Measurements from ENCODE around the gene C8B.

The C8B gene

GRCh38 chr1:56922507-56922906 is 43.3 kb downstream of the C8B start:
- no peak overlapping the region for H3K4me3 ChIP-seq
- TF ChIP-seq EZH2 (IDR thresholded peaks at IDR 0.05) (no peak), POLR2AphosphoS5 (IDR thresholded peaks at IDR 0.05; ENCODE audit: borderline replicate concordance, low read depth, low read length) (no peak), FOXP2 (optimal IDR thresholded peaks at IDR 0.05; ENCODE audit: control extremely low read depth, extremely low read length, insufficient read depth) (no peak)
- no peak overlapping the region for H3K27ac ChIP-seq
- DNase-seq (ENCODE audit: low read depth, low spot score): no peak
- H3K9me3 ChIP-seq (ENCODE audit: low read depth, low read length): no peaks in the 10 kb centered on the region
- H3K9ac ChIP-seq (ENCODE audit: insufficient read length): no peak overlapping the region
- H3K36me3 ChIP-seq (ENCODE audit: insufficient read depth, low read length): no peaks in the 10 kb centered on the region

GRCh38 chr1:56922070-56922469 is 43.7 kb downstream of the C8B start:
- Histone ChIP-seq H3K27ac (no peak overlapping the region), H3K4me3 (no peak overlapping the region), H3K9ac (ENCODE audit: insufficient read length) (no peak overlapping the region), H3K36me3 (ENCODE audit: insufficient read depth, low read length) (no peaks in the 10 kb centered on the region), H3K9me3 (ENCODE audit: low read depth, low read length) (no peaks in the 10 kb centered on the region)
- no peak for DNase-seq (ENCODE audit: low read depth, low spot score)
- TF ChIP-seq FOXP2 (optimal IDR thresholded peaks at IDR 0.05; ENCODE audit: control extremely low read depth, extremely low read length, insufficient read depth) (no peak), EZH2 (IDR thresholded peaks at IDR 0.05) (no peak), POLR2AphosphoS5 (IDR thresholded peaks at IDR 0.05; ENCODE audit: borderline replicate concordance, low read depth, low read length) (no peak)

- no peak overlapping the region for H3K27ac ChIP-seq
These were observed 44.3 kb downstream of the C8B start for GRCh38 chr1:56921479-56921878.

GRCh38 chr1:56920591-56921001 is 45.2 kb downstream of the C8B start:
- Histone ChIP-seq H3K36me3 (ENCODE audit: insufficient read depth, low read length) (no peaks in the 10 kb centered on the region), H3K9ac (ENCODE audit: insufficient read length) (no peak overlapping the region), H3K9me3 (ENCODE audit: low read depth, low read length) (no peaks in the 10 kb centered on the region), H3K27ac (no peak overlapping the region), H3K4me3 (no peak overlapping the region)
- no peak for DNase-seq (ENCODE audit: low read depth, low spot score)
- no peak for TF ChIP-seq POLR2AphosphoS5 (IDR thresholded peaks at IDR 0.05; ENCODE audit: borderline replicate concordance, low read depth, low read length)
- TF ChIP-seq EZH2 (IDR thresholded peaks at IDR 0.05): no peak
- no peak for TF ChIP-seq FOXP2 (optimal IDR thresholded peaks at IDR 0.05; ENCODE audit: control extremely low read depth, extremely low read length, insufficient read depth)

More at GRCh38 chr1:56921479-56921878, 44.3 kb downstream of the C8B start:
- no peak for DNase-seq (ENCODE audit: low read depth, low spot score)
- H3K36me3 ChIP-seq (ENCODE audit: insufficient read depth, low read length): no peaks in the 10 kb centered on the region
- no peak overlapping the region for H3K4me3 ChIP-seq
- TF ChIP-seq EZH2 (IDR thresholded peaks at IDR 0.05): no peak
- no peak for TF ChIP-seq POLR2AphosphoS5 (IDR thresholded peaks at IDR 0.05; ENCODE audit: borderline replicate concordance, low read depth, low read length)
- TF ChIP-seq FOXP2 (optimal IDR thresholded peaks at IDR 0.05; ENCODE audit: control extremely low read depth, extremely low read length, insufficient read depth): no peak
- no peaks in the 10 kb centered on the region for H3K9me3 ChIP-seq (ENCODE audit: low read depth, low read length)
- no peak overlapping the region for H3K9ac ChIP-seq (ENCODE audit: insufficient read length)

GRCh38 chr1:56917356-56917755 is 48.5 kb downstream of the C8B start:
- no peak for DNase-seq (ENCODE audit: low read depth, low spot score)
- Histone ChIP-seq H3K27ac (no peak overlapping the region), H3K4me3 (no peak overlapping the region), H3K9ac (ENCODE audit: insufficient read length) (no peak overlapping the region), H3K9me3 (ENCODE audit: low read depth, low read length) (no peaks in the 10 kb centered on the region), H3K36me3 (ENCODE audit: insufficient read depth, low read length) (no peaks in the 10 kb centered on the region)
- TF ChIP-seq POLR2AphosphoS5 (IDR thresholded peaks at IDR 0.05; ENCODE audit: borderline replicate concordance, low read depth, low read length) (no peak), FOXP2 (optimal IDR thresholded peaks at IDR 0.05; ENCODE audit: control extremely low read depth, extremely low read length, insufficient read depth) (no peak), EZH2 (IDR thresholded peaks at IDR 0.05) (no peak)

- Histone ChIP-seq H3K36me3 (ENCODE audit: insufficient read depth, low read length) (no peaks in the 10 kb centered on the region), H3K9me3 (ENCODE audit: low read depth, low read length) (no peaks in the 10 kb centered on the region), H3K9ac (ENCODE audit: insufficient read length) (no peak overlapping the region), H3K4me3 (no peak overlapping the region), H3K27ac (no peak overlapping the region)
- TF ChIP-seq FOXP2 (optimal IDR thresholded peaks at IDR 0.05; ENCODE audit: control extremely low read depth, extremely low read length, insufficient read depth) (no peak), EZH2 (IDR thresholded peaks at IDR 0.05) (no peak), POLR2AphosphoS5 (IDR thresholded peaks at IDR 0.05; ENCODE audit: borderline replicate concordance, low read depth, low read length) (no peak)
- no peak for DNase-seq (ENCODE audit: low read depth, low spot score)
These were observed 49.2 kb downstream of the C8B start for GRCh38 chr1:56916630-56917029.

GRCh38 chr1:56915960-56916359 is 49.9 kb downstream of the C8B start:
- DNase-seq (ENCODE audit: low read depth, low spot score): no peak

GRCh38 chr1:56912325-56912724 is 53.5 kb downstream of the C8B start:
- TF ChIP-seq POLR2AphosphoS5 (IDR thresholded peaks at IDR 0.05; ENCODE audit: borderline replicate concordance, low read depth, low read length) (no peak), EZH2 (IDR thresholded peaks at IDR 0.05) (no peak), FOXP2 (optimal IDR thresholded peaks at IDR 0.05; ENCODE audit: control extremely low read depth, extremely low read length, insufficient read depth) (no peak)

More at GRCh38 chr1:56915960-56916359, 49.9 kb downstream of the C8B start:
- H3K27ac ChIP-seq: no peak overlapping the region
- TF ChIP-seq EZH2 (IDR thresholded peaks at IDR 0.05) (no peak), FOXP2 (optimal IDR thresholded peaks at IDR 0.05; ENCODE audit: control extremely low read depth, extremely low read length, insufficient read depth) (no peak), POLR2AphosphoS5 (IDR thresholded peaks at IDR 0.05; ENCODE audit: borderline replicate concordance, low read depth, low read length) (no peak)
- H3K9ac ChIP-seq (ENCODE audit: insufficient read length): no peak overlapping the region
- no peaks in the 10 kb centered on the region for H3K9me3 ChIP-seq (ENCODE audit: low read depth, low read length)
- no peaks in the 10 kb centered on the region for H3K36me3 ChIP-seq (ENCODE audit: insufficient read depth, low read length)
- no peak overlapping the region for H3K4me3 ChIP-seq

More at GRCh38 chr1:56912325-56912724, 53.5 kb downstream of the C8B start:
- H3K36me3 ChIP-seq (ENCODE audit: insufficient read depth, low read length): no peaks in the 10 kb centered on the region
- no peak overlapping the region for H3K4me3 ChIP-seq
- no peaks in the 10 kb centered on the region for H3K9me3 ChIP-seq (ENCODE audit: low read depth, low read length)
- H3K9ac ChIP-seq (ENCODE audit: insufficient read length): no peak overlapping the region
- DNase-seq (ENCODE audit: low read depth, low spot score): no peak
- no peak overlapping the region for H3K27ac ChIP-seq

Data from SK-N-MC (cell line).